GM18526 (cell line): Measurements from ENCODE around the gene NAALADL2.

ENCODE experiments used
- POLR2A ChIP-seq: IDR thresholded peaks from 3 replicates; pipeline ENCODE4 v1.6.1; 2011; ENCODE audit not compliant: insufficient read length; ENCODE audit errors: extremely low read depth

The NAALADL2 gene

GRCh38 chr3:175751089-175751488 lies 892.0 kb downstream of the NAALADL2 start:
- TF ChIP-seq POLR2A: no peak

GRCh38 chr3:175763948-175764347 lies 904.8 kb downstream of the NAALADL2 start:
- no peak for TF ChIP-seq POLR2A

GRCh38 chr3:175764722-175765121 lies 905.6 kb downstream of the NAALADL2 start:
- no peak for TF ChIP-seq POLR2A

GRCh38 chr3:175770426-175770825 lies 911.3 kb downstream of the NAALADL2 start:
- TF ChIP-seq POLR2A: no peak

GRCh38 chr3:175777495-175777894 lies 918.4 kb downstream of the NAALADL2 start:
- TF ChIP-seq POLR2A: no peak

- no peak for TF ChIP-seq POLR2A
These were observed 918.8 kb downstream of the NAALADL2 start for GRCh38 chr3:175777965-175778364.

- no peak for TF ChIP-seq POLR2A
These were observed 919.9 kb downstream of the NAALADL2 start for GRCh38 chr3:175778994-175779393.

GRCh38 chr3:175792245-175792644 lies 933.1 kb downstream of the NAALADL2 start:
- TF ChIP-seq POLR2A: no peak

GRCh38 chr3:175798326-175798725 lies 939.2 kb downstream of the NAALADL2 start:
- no peak for TF ChIP-seq POLR2A

GRCh38 chr3:175805825-175806224 lies 946.7 kb downstream of the NAALADL2 start:
- no peak for TF ChIP-seq POLR2A

- no peak for TF ChIP-seq POLR2A
These were observed 948.0 kb downstream of the NAALADL2 start for GRCh38 chr3:175807175-175807574.

GRCh38 chr3:175818811-175819464 lies 959.8 kb downstream of the NAALADL2 start:
- no peak for TF ChIP-seq POLR2A

- TF ChIP-seq POLR2A: no peak
These were observed 967.6 kb downstream of the NAALADL2 start for GRCh38 chr3:175826759-175827158.

GRCh38 chr3:175836617-175837016 lies 977.5 kb downstream of the NAALADL2 start:
- TF ChIP-seq POLR2A: no peak

GRCh38 chr3:175837962-175838361 lies 978.8 kb downstream of the NAALADL2 start:
- TF ChIP-seq POLR2A: no peak

- TF ChIP-seq POLR2A: no peak
These were observed 980.4 kb downstream of the NAALADL2 start for GRCh38 chr3:175839366-175840005.

GRCh38 chr3:175851541-175851940 lies 992.4 kb downstream of the NAALADL2 start:
- TF ChIP-seq POLR2A: no peak
